Stimulated activated CD4-positive, alpha-beta T cell treated with anti-CD3 and anti-CD28 coated beads, TNF-alpha, amount 100 ng/mL, for 24 hours (primary cell): ENCODE data around the gene GPR137.
"Not testable (repeated sequence)": the region's sequence is repeated elsewhere in the genome, so short reads cannot be mapped to it uniquely, and the experiment has no call there.

Experiments used
- DNase-seq, 3 experiments: peaks; one replicate each; pipeline ENCODE4 v3.0.0-alpha.2; 2020; ENCODE audit warnings: low read depth in 3 of 3

GPR137 gene

GRCh38 chr11:64303109-64304031, 17.7 kb downstream of the GPR137 start:
- no peak for DNase-seq

- DNase-seq, result no peak
These were observed 18.3 kb downstream of the GPR137 start for GRCh38 chr11:64304032-64304315.

GRCh38 chr11:64304316-64305072, 18.8 kb downstream of the GPR137 start:
- peak; percentile 89 to 97 (median 90) for DNase-seq

- peak; percentile 97 to 100 (median 100) for DNase-seq
These were observed 19.5 kb downstream of the GPR137 start, which contains the start of gene ESRRA for GRCh38 chr11:64305075-64305690. Gene ESRRA, plus strand, starts transcription at chr11:64305524. Its CDS starts 1,656 bp downstream, at chr11:64307180.

GRCh38 chr11:64305691-64306562, 20.3 kb downstream of the GPR137 start:
- peak; percentile 41 to 75 (median 41) for DNase-seq

- no peak for DNase-seq
These were observed 20.9 kb downstream of the GPR137 start for GRCh38 chr11:64306563-64306875.

GRCh38 chr11:64306876-64307622, 21.4 kb downstream of the GPR137 start:
- no peak for DNase-seq

- not testable (repeated sequence) for DNase-seq
These were observed 22.1 kb downstream of the GPR137 start for GRCh38 chr11:64307795-64308194.

GRCh38 chr11:64312947-64313346, 27.3 kb downstream of the GPR137 start:
- no peak for DNase-seq

- no peak for DNase-seq
These were observed 28.0 kb downstream of the GPR137 start for GRCh38 chr11:64313491-64314145.

GRCh38 chr11:64314146-64314804, 28.6 kb downstream of the GPR137 start:
- DNase-seq, result no peak

- DNase-seq, result no peak
These were observed 29.3 kb downstream of the GPR137 start for GRCh38 chr11:64314805-64315561.

- not testable (repeated sequence) for DNase-seq
These were observed 30.2 kb downstream of the GPR137 start for GRCh38 chr11:64315667-64316526.

- no peak for DNase-seq
These were observed 31.1 kb downstream of the GPR137 start for GRCh38 chr11:64316672-64317324.

GRCh38 chr11:64317325-64317960, 31.8 kb downstream of the GPR137 start, which contains the start of gene TRMT112:
Gene TRMT112, minus strand, starts transcription at chr11:64317559. Its CDS starts 33 bp downstream, at chr11:64317526.
- peak; percentile 93 to 97 (median 96) for DNase-seq

- peak; percentile 80 to 94 (median 88) for DNase-seq
These were observed 32.5 kb downstream of the GPR137 start, which contains the start of gene PRDX5 for GRCh38 chr11:64317961-64318765. Gene PRDX5, plus strand, starts transcription at chr11:64318121. Its CDS starts 95 bp downstream, at chr11:64318216.
